GM23338 (cell line): ENCODE measurements around the gene LCE3E. TPM values are rescaled to one million over a fixed set of nuclear protein-coding genes. Genes with fewer than 3 reads are reported as not detected.

Experiments
- ATAC-seq: fragments of 200-7000 bp; cut with Tn5 transposase; 3 replicates; pipeline ENCODE4 v1.9.1; 2020
- DNase-seq: peaks from one replicate; pipeline ENCODE4 v3.0.0-alpha.2; 2015; ENCODE audit warnings: low spot score
- H2AFZ ChIP-seq: fragments of 200-600 bp; sonication (generic); 2 replicates; pipeline ENCODE4 v1.8.0; 2016; ENCODE audit warnings: antibody characterized with exemption, mild to moderate bottlenecking, moderate library complexity
- H3F3A ChIP-seq: fragments of 200-600 bp; sonication (generic); replicated peaks from 2 replicates; pipeline ENCODE4 v1.8.0; 2017; ENCODE audit warnings: antibody characterized with exemption, mixed run types, low read depth
- H3K27ac ChIP-seq: fragments of 200-600 bp; sonication (generic); 2 replicates; pipeline ENCODE4 v1.6.1; 2016; ENCODE audit warnings: low read depth
- H3K27me3 ChIP-seq: fragments of 200-600 bp; sonication (generic); 2 replicates; pipeline ENCODE4 v1.8.0; 2016; ENCODE audit warnings: mild to moderate bottlenecking, mixed run types, moderate library complexity; ENCODE audit not compliant: insufficient read depth
- H3K36me3 ChIP-seq: fragments of 200-600 bp; sonication (generic); 2 replicates; pipeline ENCODE4 v1.8.0; 2016; ENCODE audit warnings: mild to moderate bottlenecking; ENCODE audit not compliant: insufficient read depth
- H3K4me1 ChIP-seq: fragments of 200-600 bp; sonication (generic); 2 replicates; pipeline ENCODE4 v1.8.0; 2016; ENCODE audit warnings: mild to moderate bottlenecking, moderate library complexity; ENCODE audit not compliant: insufficient read depth
- H3K4me2 ChIP-seq: fragments of 200-600 bp; sonication (generic); 2 replicates; pipeline ENCODE4 v1.7.1; 2017; ENCODE audit warnings: mixed run types
- H3K4me3 ChIP-seq: fragments of 200-600 bp; sonication (generic); 2 replicates; pipeline ENCODE4 v1.6.1; 2016; ENCODE audit warnings: mixed run types
- H3K79me2 ChIP-seq: fragments of 200-600 bp; sonication (generic); replicated peaks from 2 replicates; pipeline ENCODE4 v1.8.0; 2017; ENCODE audit warnings: mild to moderate bottlenecking; ENCODE audit not compliant: insufficient read depth
- H3K9me2 ChIP-seq: fragments of 200-600 bp; sonication (generic); 2 replicates; pipeline ENCODE4 v1.8.0; 2017; ENCODE audit not compliant: insufficient read depth
- H4K20me1 ChIP-seq: fragments of 200-600 bp; sonication (generic); replicated peaks from 2 replicates; pipeline ENCODE4 v1.8.0; 2017; ENCODE audit warnings: mild to moderate bottlenecking; ENCODE audit not compliant: insufficient read depth
- H3K27ac Mint-ChIP-seq: 2 replicates; pipeline ENCODE4 v1.8.0; 2020; ENCODE audit warnings: inconsistent platforms, mild to moderate bottlenecking, moderate library complexity, mixed read lengths
- H3K27me3 Mint-ChIP-seq: 3 replicates; pipeline ENCODE4 v1.8.0; 2022; ENCODE audit warnings: low read depth, mild to moderate bottlenecking, moderate library complexity, mixed read lengths, inconsistent platforms; ENCODE audit not compliant: insufficient read depth, poor library complexity
- H3K36me3 Mint-ChIP-seq: 3 replicates; pipeline ENCODE4 v1.8.0; 2021; ENCODE audit warnings: low read depth, mild to moderate bottlenecking, inconsistent platforms, moderate library complexity, mixed read lengths
- H3K4me1 Mint-ChIP-seq: 3 replicates; pipeline ENCODE4 v1.8.0; 2020; ENCODE audit warnings: mild to moderate bottlenecking, inconsistent platforms, mixed read lengths
- H3K4me3 Mint-ChIP-seq: 3 replicates; pipeline ENCODE4 v1.8.0; 2021; ENCODE audit warnings: moderate library complexity, mild to moderate bottlenecking, inconsistent platforms, mixed read lengths
- H3K9me3 Mint-ChIP-seq: 3 replicates; pipeline ENCODE4 v1.8.0; 2020; ENCODE audit warnings: moderate library complexity, mild to moderate bottlenecking, inconsistent platforms, mixed read lengths
- CREB1 ChIP-seq: fragments of 250-450 bp; sonication (Bioruptor Pico); IDR thresholded peaks from 2 replicates; pipeline ENCODE4 v1.5.0; 2020; ENCODE audit warnings: low read depth, mild to moderate bottlenecking, moderate library complexity
- EZH2 ChIP-seq: fragments of 200-600 bp; sonication (generic); IDR thresholded peaks from one replicate; pipeline ENCODE4 v1.8.0; 2017; ENCODE audit warnings: antibody characterized with exemption, mild to moderate bottlenecking, low read depth; ENCODE audit not compliant: unreplicated experiment
- EZH2phosphoT487 ChIP-seq: fragments of 200-600 bp; sonication (generic); IDR thresholded peaks from one replicate; pipeline ENCODE4 v1.8.1; 2018; ENCODE audit warnings: antibody characterized with exemption; ENCODE audit not compliant: unreplicated experiment
- JUNB ChIP-seq: IDR thresholded peaks from one replicate; pipeline ENCODE4 v1.6.1; 2016; ENCODE audit warnings: antibody characterized with exemption; ENCODE audit not compliant: unreplicated experiment
- NANOG ChIP-seq: IDR thresholded peaks from 2 replicates; pipeline ENCODE4 v1.6.1; 2016; ENCODE audit warnings: antibody characterized with exemption, borderline replicate concordance
- POLR2AphosphoS5 ChIP-seq: IDR thresholded peaks from 2 replicates; pipeline ENCODE4 v1.6.1; 2016; ENCODE audit warnings: antibody characterized with exemption, low read depth
- STAT1 ChIP-seq: IDR thresholded peaks from one replicate; pipeline ENCODE4 v1.6.1; 2016; ENCODE audit warnings: antibody characterized with exemption; ENCODE audit not compliant: unreplicated experiment
- ZNF114 ChIP-seq: fragments of 250-450 bp; sonication (Bioruptor Pico); IDR thresholded peaks from 2 replicates; pipeline ENCODE4 v1.5.0; 2020; ENCODE audit warnings: mild to moderate bottlenecking, moderate library complexity
- ZNF331 ChIP-seq: fragments of 250-450 bp; sonication (Bioruptor Pico); IDR thresholded peaks from 2 replicates; pipeline ENCODE4 v1.5.0; 2020; ENCODE audit warnings: low read depth, mild to moderate bottlenecking, moderate library complexity
- polyA plus RNA-seq: library from polyadenylated mRNA; unstranded; fragments of >200 nt; fragmentation: Nextera tagmentation; extraction: Ambion mirVana; gene quantifications from 2 replicates; pipeline ENCODE4 v1.2.1, GENCODE V29; 2016
- total RNA-seq: library from RNA; depleted of rRNA; stranded (reverse); fragments of >200 nt; shearing (Covaris generic); gene quantifications from 2 replicates; pipeline ENCODE4 v1.2.3, GENCODE V29; 2014
- TF ChIP-seq, protein P1 (sequence below): fragments of 250-450 bp; sonication (Bioruptor Pico); IDR thresholded peaks from 2 replicates; pipeline ENCODE4 v1.5.0; 2020; ENCODE audit warnings: mild to moderate bottlenecking, moderate library complexity
- TF ChIP-seq, protein P2 (sequence below), 2 experiments: fragments of 200-600 bp in 1 of 2; sonication (generic) in 1 of 2; conservative IDR thresholded peaks; 2 replicates each; pipeline versions ENCODE4 v1.5.1 to v1.6.1; 2016 to 2017; ENCODE audit warnings: antibody characterized with exemption in 2 of 2, low read depth in 2 of 2, mild to moderate bottlenecking in 2 of 2, moderate library complexity in 1 of 2
- TF ChIP-seq, protein P3 (sequence below): IDR thresholded peaks from one replicate; pipeline ENCODE4 v1.6.1; 2018; ENCODE audit warnings: antibody characterized with exemption; ENCODE audit not compliant: unreplicated experiment
- TF ChIP-seq, protein P4 (sequence below): IDR thresholded peaks from 2 replicates; pipeline ENCODE4 v1.6.1; 2016; ENCODE audit warnings: antibody characterized with exemption

The LCE3E gene
- total and polyA plus RNA-seq, 2 experiments from 2014 or later, result not detected

DNA sequence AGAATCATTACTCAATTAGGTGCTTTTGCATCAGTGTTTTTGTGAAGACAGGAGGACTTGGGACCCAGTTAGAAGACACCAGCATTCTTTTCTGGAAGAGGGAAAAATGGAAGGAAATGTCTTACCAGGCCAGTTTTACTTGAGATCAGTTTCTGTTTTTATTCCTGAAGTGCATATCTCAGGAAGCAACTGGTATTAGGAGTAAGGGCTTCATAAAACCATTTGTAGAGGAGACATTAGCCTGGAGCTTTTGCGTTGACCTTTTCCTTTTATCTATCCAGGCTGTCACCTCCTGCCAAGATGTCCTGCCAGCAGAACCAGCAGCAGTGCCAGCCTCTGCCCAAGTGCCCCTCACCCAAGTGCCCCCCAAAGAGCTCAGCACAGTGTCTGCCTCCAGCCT is 46.9 kb upstream of the LCE3E start, which contains the start of gene LCE3B:
Gene LCE3B (plus strand): TSS at position 301 of the 400 bp plus-strand sequence. CDS start 0 bp downstream, at position 301.
- Histone ChIP-seq H3F3A (no peaks in the 10 kb centered on the region), H3K4me1 (no peaks in the 10 kb centered on the region), H2AFZ (no peak within 1 kb of the TSS), H4K20me1 (no peaks in the 10 kb centered on the region), H3K9me2 (no peaks in the 10 kb centered on the region), H3K4me3 (no peak within 1 kb of the TSS), H3K27me3 (no peaks in the 10 kb centered on the region), H3K36me3 (peaks cover 5% of the 10 kb centered on the region; the same call in 1 of the 2 replicates), H3K27ac (no peak within 1 kb of the TSS), H3K79me2 (no peaks in the 10 kb centered on the region), H3K4me2 (no peak within 1 kb of the TSS)
- Mint-ChIP-seq H3K27me3 (no peaks in the 10 kb centered on the region), H3K4me3 (no peak within 1 kb of the TSS), H3K4me1 (no peaks in the 10 kb centered on the region), H3K27ac (no peak within 1 kb of the TSS), H3K36me3 (peaks cover 8% of the 10 kb centered on the region), H3K9me3 (peaks cover 14% of the 10 kb centered on the region)
- ATAC-seq (no peak), DNase-seq (no peak)
- TF ChIP-seq, protein P1, sequence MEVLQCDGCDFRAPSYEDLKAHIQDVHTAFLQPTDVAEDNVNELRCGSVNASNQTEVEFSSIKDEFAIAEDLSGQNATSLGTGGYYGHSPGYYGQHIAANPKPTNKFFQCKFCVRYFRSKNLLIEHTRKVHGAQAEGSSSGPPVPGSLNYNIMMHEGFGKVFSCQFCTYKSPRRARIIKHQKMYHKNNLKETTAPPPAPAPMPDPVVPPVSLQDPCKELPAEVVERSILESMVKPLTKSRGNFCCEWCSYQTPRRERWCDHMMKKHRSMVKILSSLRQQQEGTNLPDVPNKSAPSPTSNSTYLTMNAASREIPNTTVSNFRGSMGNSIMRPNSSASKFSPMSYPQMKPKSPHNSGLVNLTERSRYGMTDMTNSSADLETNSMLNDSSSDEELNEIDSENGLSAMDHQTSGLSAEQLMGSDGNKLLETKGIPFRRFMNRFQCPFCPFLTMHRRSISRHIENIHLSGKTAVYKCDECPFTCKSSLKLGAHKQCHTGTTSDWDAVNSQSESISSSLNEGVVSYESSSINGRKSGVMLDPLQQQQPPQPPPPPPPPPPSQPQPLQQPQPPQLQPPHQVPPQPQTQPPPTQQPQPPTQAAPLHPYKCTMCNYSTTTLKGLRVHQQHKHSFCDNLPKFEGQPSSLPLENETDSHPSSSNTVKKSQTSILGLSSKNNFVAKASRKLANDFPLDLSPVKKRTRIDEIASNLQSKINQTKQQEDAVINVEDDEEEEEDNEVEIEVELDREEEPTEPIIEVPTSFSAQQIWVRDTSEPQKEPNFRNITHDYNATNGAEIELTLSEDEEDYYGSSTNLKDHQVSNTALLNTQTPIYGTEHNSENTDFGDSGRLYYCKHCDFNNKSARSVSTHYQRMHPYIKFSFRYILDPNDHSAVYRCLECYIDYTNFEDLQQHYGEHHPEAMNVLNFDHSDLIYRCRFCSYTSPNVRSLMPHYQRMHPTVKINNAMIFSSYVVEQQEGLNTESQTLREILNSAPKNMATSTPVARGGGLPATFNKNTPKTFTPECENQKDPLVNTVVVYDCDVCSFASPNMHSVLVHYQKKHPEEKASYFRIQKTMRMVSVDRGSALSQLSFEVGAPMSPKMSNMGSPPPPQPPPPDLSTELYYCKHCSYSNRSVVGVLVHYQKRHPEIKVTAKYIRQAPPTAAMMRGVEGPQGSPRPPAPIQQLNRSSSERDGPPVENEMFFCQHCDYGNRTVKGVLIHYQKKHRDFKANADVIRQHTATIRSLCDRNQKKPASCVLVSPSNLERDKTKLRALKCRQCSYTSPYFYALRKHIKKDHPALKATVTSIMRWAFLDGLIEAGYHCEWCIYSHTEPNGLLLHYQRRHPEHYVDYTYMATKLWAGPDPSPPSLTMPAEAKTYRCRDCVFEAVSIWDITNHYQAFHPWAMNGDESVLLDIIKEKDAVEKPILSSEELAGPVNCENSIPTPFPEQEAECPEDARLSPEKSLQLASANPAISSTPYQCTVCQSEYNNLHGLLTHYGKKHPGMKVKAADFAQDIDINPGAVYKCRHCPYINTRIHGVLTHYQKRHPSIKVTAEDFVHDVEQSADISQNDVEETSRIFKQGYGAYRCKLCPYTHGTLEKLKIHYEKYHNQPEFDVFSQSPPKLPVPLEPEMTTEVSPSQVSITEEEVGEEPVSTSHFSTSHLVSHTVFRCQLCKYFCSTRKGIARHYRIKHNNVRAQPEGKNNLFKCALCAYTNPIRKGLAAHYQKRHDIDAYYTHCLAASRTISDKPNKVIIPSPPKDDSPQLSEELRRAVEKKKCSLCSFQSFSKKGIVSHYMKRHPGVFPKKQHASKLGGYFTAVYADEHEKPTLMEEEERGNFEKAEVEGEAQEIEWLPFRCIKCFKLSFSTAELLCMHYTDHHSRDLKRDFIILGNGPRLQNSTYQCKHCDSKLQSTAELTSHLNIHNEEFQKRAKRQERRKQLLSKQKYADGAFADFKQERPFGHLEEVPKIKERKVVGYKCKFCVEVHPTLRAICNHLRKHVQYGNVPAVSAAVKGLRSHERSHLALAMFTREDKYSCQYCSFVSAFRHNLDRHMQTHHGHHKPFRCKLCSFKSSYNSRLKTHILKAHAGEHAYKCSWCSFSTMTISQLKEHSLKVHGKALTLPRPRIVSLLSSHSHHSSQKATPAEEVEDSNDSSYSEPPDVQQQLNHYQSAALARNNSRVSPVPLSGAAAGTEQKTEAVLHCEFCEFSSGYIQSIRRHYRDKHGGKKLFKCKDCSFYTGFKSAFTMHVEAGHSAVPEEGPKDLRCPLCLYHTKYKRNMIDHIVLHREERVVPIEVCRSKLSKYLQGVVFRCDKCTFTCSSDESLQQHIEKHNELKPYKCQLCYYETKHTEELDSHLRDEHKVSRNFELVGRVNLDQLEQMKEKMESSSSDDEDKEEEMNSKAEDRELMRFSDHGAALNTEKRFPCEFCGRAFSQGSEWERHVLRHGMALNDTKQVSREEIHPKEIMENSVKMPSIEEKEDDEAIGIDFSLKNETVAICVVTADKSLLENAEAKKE, result no peak
- no peak for TF ChIP-seq POLR2AphosphoS5
- TF ChIP-seq, protein P2, sequence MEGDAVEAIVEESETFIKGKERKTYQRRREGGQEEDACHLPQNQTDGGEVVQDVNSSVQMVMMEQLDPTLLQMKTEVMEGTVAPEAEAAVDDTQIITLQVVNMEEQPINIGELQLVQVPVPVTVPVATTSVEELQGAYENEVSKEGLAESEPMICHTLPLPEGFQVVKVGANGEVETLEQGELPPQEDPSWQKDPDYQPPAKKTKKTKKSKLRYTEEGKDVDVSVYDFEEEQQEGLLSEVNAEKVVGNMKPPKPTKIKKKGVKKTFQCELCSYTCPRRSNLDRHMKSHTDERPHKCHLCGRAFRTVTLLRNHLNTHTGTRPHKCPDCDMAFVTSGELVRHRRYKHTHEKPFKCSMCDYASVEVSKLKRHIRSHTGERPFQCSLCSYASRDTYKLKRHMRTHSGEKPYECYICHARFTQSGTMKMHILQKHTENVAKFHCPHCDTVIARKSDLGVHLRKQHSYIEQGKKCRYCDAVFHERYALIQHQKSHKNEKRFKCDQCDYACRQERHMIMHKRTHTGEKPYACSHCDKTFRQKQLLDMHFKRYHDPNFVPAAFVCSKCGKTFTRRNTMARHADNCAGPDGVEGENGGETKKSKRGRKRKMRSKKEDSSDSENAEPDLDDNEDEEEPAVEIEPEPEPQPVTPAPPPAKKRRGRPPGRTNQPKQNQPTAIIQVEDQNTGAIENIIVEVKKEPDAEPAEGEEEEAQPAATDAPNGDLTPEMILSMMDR (conservative IDR thresholded peaks at IDR 0.05; ENCODE audit: low read depth in 2 of 2), result no peak
- no peak for TF ChIP-seq JUNB
- TF ChIP-seq, protein P3, sequence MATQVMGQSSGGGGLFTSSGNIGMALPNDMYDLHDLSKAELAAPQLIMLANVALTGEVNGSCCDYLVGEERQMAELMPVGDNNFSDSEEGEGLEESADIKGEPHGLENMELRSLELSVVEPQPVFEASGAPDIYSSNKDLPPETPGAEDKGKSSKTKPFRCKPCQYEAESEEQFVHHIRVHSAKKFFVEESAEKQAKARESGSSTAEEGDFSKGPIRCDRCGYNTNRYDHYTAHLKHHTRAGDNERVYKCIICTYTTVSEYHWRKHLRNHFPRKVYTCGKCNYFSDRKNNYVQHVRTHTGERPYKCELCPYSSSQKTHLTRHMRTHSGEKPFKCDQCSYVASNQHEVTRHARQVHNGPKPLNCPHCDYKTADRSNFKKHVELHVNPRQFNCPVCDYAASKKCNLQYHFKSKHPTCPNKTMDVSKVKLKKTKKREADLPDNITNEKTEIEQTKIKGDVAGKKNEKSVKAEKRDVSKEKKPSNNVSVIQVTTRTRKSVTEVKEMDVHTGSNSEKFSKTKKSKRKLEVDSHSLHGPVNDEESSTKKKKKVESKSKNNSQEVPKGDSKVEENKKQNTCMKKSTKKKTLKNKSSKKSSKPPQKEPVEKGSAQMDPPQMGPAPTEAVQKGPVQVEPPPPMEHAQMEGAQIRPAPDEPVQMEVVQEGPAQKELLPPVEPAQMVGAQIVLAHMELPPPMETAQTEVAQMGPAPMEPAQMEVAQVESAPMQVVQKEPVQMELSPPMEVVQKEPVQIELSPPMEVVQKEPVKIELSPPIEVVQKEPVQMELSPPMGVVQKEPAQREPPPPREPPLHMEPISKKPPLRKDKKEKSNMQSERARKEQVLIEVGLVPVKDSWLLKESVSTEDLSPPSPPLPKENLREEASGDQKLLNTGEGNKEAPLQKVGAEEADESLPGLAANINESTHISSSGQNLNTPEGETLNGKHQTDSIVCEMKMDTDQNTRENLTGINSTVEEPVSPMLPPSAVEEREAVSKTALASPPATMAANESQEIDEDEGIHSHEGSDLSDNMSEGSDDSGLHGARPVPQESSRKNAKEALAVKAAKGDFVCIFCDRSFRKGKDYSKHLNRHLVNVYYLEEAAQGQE, result no peak
- TF ChIP-seq STAT1, result no peak
- no peak for TF ChIP-seq CREB1 (CRISPR knock-in tag)
- no peak for TF ChIP-seq EZH2phosphoT487
- no peak for TF ChIP-seq ZNF331 (CRISPR knock-in tag)
- no peak for TF ChIP-seq NANOG
- TF ChIP-seq, protein P4, sequence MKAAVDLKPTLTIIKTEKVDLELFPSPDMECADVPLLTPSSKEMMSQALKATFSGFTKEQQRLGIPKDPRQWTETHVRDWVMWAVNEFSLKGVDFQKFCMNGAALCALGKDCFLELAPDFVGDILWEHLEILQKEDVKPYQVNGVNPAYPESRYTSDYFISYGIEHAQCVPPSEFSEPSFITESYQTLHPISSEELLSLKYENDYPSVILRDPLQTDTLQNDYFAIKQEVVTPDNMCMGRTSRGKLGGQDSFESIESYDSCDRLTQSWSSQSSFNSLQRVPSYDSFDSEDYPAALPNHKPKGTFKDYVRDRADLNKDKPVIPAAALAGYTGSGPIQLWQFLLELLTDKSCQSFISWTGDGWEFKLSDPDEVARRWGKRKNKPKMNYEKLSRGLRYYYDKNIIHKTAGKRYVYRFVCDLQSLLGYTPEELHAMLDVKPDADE, result no peak
- no peak for TF ChIP-seq EZH2
- TF ChIP-seq ZNF114, result no peak
